HCT116 (cell line): ENCODE results near the gene SYNPO2L. TPM values are rescaled to one million over a fixed set of nuclear protein-coding genes. Genes with fewer than 3 reads are reported as not detected.

ENCODE experiments used
- ATAC-seq: fragments of 200-7000 bp; cut with Tn5 transposase; 2 replicates; pipeline ENCODE4 v1.9.1; 2020; ENCODE audit warnings: mild to moderate bottlenecking, moderate library complexity
- BruUV-seq: library from RNA; stranded (reverse); fragments of 400-500 nt; replicated peaks from 2 replicates; lab custom pipeline; 2021; lab: Mats Ljungman, UMichigan
- CTCF ChIA-PET: fragments of 300-600 bp; sonication (Branson Sonifier 250); formaldehyde crosslinking; loops from one replicate; lab custom pipeline; 2021; ENCODE audit warnings: antibody characterized with exemption; lab: Charles Lee
- POLR2A ChIA-PET: fragments of 300-600, 350-600 bp; sonication (Branson Sonifier 250); formaldehyde crosslinking; loops from one replicate; lab custom pipeline; 2021; ENCODE audit warnings: antibody characterized with exemption; lab: Charles Lee
- RAD21 ChIA-PET, 2 experiments: fragments of 300-600 bp; sonication (Branson Sonifier 250); formaldehyde crosslinking; loops; one replicate each; lab custom pipeline; 2023; ENCODE audit warnings: low total read pairs in 2 of 2; ENCODE audit not compliant: uncharacterized antibody in 2 of 2, unreplicated experiment in 2 of 2, low non-redundant PET in 1 of 2; lab: Charles Lee
- DNase-seq: peaks from one replicate; pipeline ENCODE4 v3.0.0-alpha.2; 2010; ENCODE audit warnings: low read depth, low spot score
- H2AFZ ChIP-seq: fragments of 200-600 bp; shearing (Covaris generic), sonication (generic); 2 replicates; pipeline ENCODE4 v1.6.1; 2017; ENCODE audit warnings: low read depth, mixed run types, mixed read lengths, antibody characterized with exemption, low read length; ENCODE audit not compliant: poor library complexity, severe bottlenecking
- H3K27ac ChIP-seq: 2 replicates; pipeline ENCODE4 v1.5.1; 2012; ENCODE audit warnings: low read depth, low read length
- H3K27me3 ChIP-seq: fragments of 200-600 bp; sonication (generic); 2 replicates; pipeline ENCODE4 v1.6.1; 2016; ENCODE audit warnings: mixed run types, low read length, mixed read lengths; ENCODE audit not compliant: insufficient read depth
- H3K36me3 ChIP-seq, 2 experiments: fragments of 200-500 bp in 1 of 2; fragments of 200-600 bp in 1 of 2; sonication (Bioruptor generic) in 1 of 2; sonication (generic) in 1 of 2; 2 replicates each; pipeline versions ENCODE4 v1.5.1 to v1.6.1; 2014 to 2016; ENCODE audit warnings: low read length in 2 of 2, inconsistent platforms in 1 of 2, mixed read lengths in 1 of 2, mixed run types in 1 of 2; ENCODE audit not compliant: insufficient read depth in 2 of 2, control insufficient read depth in 1 of 2
- H3K4me1 ChIP-seq, 2 experiments: fragments of 200-600 bp in 1 of 2; sonication (generic) in 1 of 2; 2 replicates each; pipeline versions ENCODE4 v1.5.1 to v1.6.1; 2012 to 2017; ENCODE audit warnings: low read length in 2 of 2, inconsistent platforms in 1 of 2, mild to moderate bottlenecking in 1 of 2, mixed read lengths in 1 of 2, mixed run types in 1 of 2, moderate library complexity in 1 of 2; ENCODE audit not compliant: insufficient read depth in 2 of 2, control insufficient read depth in 1 of 2
- H3K4me2 ChIP-seq: fragments of 200-600 bp; sonication (generic); 2 replicates; pipeline ENCODE4 v1.6.1; 2017; ENCODE audit warnings: mixed run types, low read length, mixed read lengths
- H3K4me3 ChIP-seq, 2 experiments: fragments of 200-600 bp in 1 of 2; sonication (generic) in 1 of 2; replicated peaks in 1 of 2; 2 replicates each; pipeline ENCODE4 v1.5.1; 2011 to 2016; ENCODE audit warnings: low read length in 2 of 2, control low read depth in 1 of 2, low read depth in 1 of 2, mild to moderate bottlenecking in 1 of 2, mixed read lengths in 1 of 2, mixed run types in 1 of 2
- H3K79me2 ChIP-seq: fragments of 200-600 bp; sonication (generic); 2 replicates; pipeline ENCODE4 v1.6.1; 2017; ENCODE audit warnings: mild to moderate bottlenecking, mixed run types, low read length, moderate library complexity, mixed read lengths; ENCODE audit not compliant: insufficient read depth
- H3K9ac ChIP-seq: fragments of 200-600 bp; sonication (generic); 2 replicates; pipeline ENCODE4 v1.6.1; 2016; ENCODE audit warnings: low read length, mixed read lengths
- H3K9me2 ChIP-seq: fragments of 200-600 bp; sonication (generic), shearing (Covaris generic); 2 replicates; pipeline ENCODE4 v1.6.1; 2017; ENCODE audit warnings: mixed run types, mild to moderate bottlenecking, moderate library complexity; ENCODE audit not compliant: insufficient read depth
- H3K9me3 ChIP-seq, 2 experiments: fragments of 200-500 bp in 1 of 2; fragments of 200-600 bp in 1 of 2; sonication (Bioruptor generic) in 1 of 2; sonication (generic) in 1 of 2; 2 replicates each; pipeline ENCODE4 v1.6.1; 2014 to 2017; ENCODE audit warnings: low read length in 2 of 2, mixed read lengths in 2 of 2, inconsistent platforms in 1 of 2, low read depth in 1 of 2, mild to moderate bottlenecking in 1 of 2, mixed run types in 1 of 2, moderate library complexity in 1 of 2; ENCODE audit not compliant: control insufficient read depth in 1 of 2, insufficient read depth in 1 of 2
- H4K20me1 ChIP-seq: fragments of 200-600 bp; sonication (generic), shearing (Covaris generic); 2 replicates; pipeline ENCODE4 v1.6.1; 2017; ENCODE audit warnings: mixed run types, mild to moderate bottlenecking, moderate library complexity; ENCODE audit not compliant: insufficient read depth
- CBX3 ChIP-seq: IDR thresholded peaks from 2 replicates; pipeline ENCODE4 v1.6.1; 2012; ENCODE audit warnings: low read depth
- CEBPB ChIP-seq: IDR thresholded peaks from 2 replicates; pipeline ENCODE4 v1.6.1; 2012; ENCODE audit warnings: low read depth
- EGR1 ChIP-seq: IDR thresholded peaks from 2 replicates; pipeline ENCODE4 v1.6.1; 2012; ENCODE audit warnings: low read depth
- ELF1 ChIP-seq: IDR thresholded peaks from 2 replicates; pipeline ENCODE4 v1.6.1; 2012; ENCODE audit warnings: low read depth, borderline replicate concordance
- FOSL1 ChIP-seq: IDR thresholded peaks from 2 replicates; pipeline ENCODE4 v1.6.1; 2012; ENCODE audit warnings: low read depth
- JUND ChIP-seq: IDR thresholded peaks from 2 replicates; pipeline ENCODE4 v1.6.1; 2012
- MAX ChIP-seq: IDR thresholded peaks from 2 replicates; pipeline ENCODE4 v1.6.1; 2012
- POLR2AphosphoS5 ChIP-seq: IDR thresholded peaks from 2 replicates; pipeline ENCODE4 v1.6.1; 2011; ENCODE audit warnings: mild to moderate bottlenecking, low read depth, low read length, moderate library complexity
- RAD21 ChIP-seq: IDR thresholded peaks from 2 replicates; pipeline ENCODE4 v1.6.1; 2012; ENCODE audit warnings: low read depth, mild to moderate bottlenecking
- REST ChIP-seq: IDR thresholded peaks from 2 replicates; pipeline ENCODE4 v1.6.1; 2012; ENCODE audit warnings: low read depth
- SP1 ChIP-seq: IDR thresholded peaks from 2 replicates; pipeline ENCODE4 v1.6.1; 2012; ENCODE audit warnings: low read depth
- SRF ChIP-seq: IDR thresholded peaks from 2 replicates; pipeline ENCODE4 v1.6.1; 2012; ENCODE audit warnings: low read depth
- TCF7L2 ChIP-seq: IDR thresholded peaks from 2 replicates; pipeline ENCODE4 v1.7.0; 2011; ENCODE audit warnings: borderline replicate concordance, inconsistent platforms; ENCODE audit not compliant: insufficient read depth, insufficient read length; ENCODE audit errors: extremely low read depth
- YY1 ChIP-seq: IDR thresholded peaks from 2 replicates; pipeline ENCODE4 v1.6.1; 2011; ENCODE audit warnings: low read length, low read depth, moderate library complexity, mild to moderate bottlenecking; ENCODE audit not compliant: insufficient replicate concordance; ENCODE audit errors: extremely low read depth
- ZBTB33 ChIP-seq: IDR thresholded peaks from 2 replicates; pipeline ENCODE4 v1.6.1; 2011; ENCODE audit warnings: mild to moderate bottlenecking, low read length, moderate library complexity; ENCODE audit not compliant: insufficient replicate concordance; ENCODE audit errors: extremely low read depth
- ZNF274 ChIP-seq: fragments of 200-500 bp; sonication (Bioruptor generic); IDR thresholded peaks from 2 replicates; pipeline ENCODE4 v1.6.1; 2014; ENCODE audit warnings: mild to moderate bottlenecking, low read depth, low read length, inconsistent platforms
- intact Hi-C: fragments of 100-400 bp; cut with micrococcal nuclease; formaldehyde crosslinking; loops from 2 replicates; pipeline ENCODE4 v1.10.0; 2022
- total RNA-seq: library from RNA; stranded (reverse); gene quantifications from one replicate; pipeline ENCODE4 v1.2.1, GENCODE V29; 2021; ENCODE audit not compliant: unreplicated experiment

Gene SYNPO2L
- total RNA-seq, 1 experiment from 2014 or later: 0.10 TPM

- TF ChIP-seq MAX: no peak
- TF ChIP-seq RAD21: no peak
- no peak for TF ChIP-seq CBX3
- TF ChIP-seq JUND: no peak
- no peak for TF ChIP-seq YY1
- TF ChIP-seq ZNF274: no peak
- no peak for TF ChIP-seq ELF1
- TF ChIP-seq ZBTB33: no peak
- TF ChIP-seq EGR1: no peak
- no peak for TF ChIP-seq CEBPB
- no peak for TF ChIP-seq FOSL1
- no peak for TF ChIP-seq SRF
- TF ChIP-seq, all 23 proteins: peak for 0
Measured at GRCh38 chr10:73609116-73609515, 46.7 kb downstream of the SYNPO2L start (continued).

- Histone ChIP-seq H3K9me3 (no peaks in the 10 kb centered on the region), H3K4me3 (no peak overlapping the region), H3K4me1 (peaks cover 11 to 13% of the 10 kb centered on the region in 2 experiments), H3K9me2 (no peaks in the 10 kb centered on the region), H3K9ac (0 out of 2 replicates have a peak overlapping the region, but pooled peaks have one; percentile 7), H3K4me2 (peak overlapping the region; percentile 42), H3K36me3 (no peaks in the 10 kb centered on the region), H3K27ac (no peak overlapping the region)
- POLR2A ChIA-PET: interaction anchor here (1.5 kb wide), 1 partner anchor 24 kb away, joined by 10 read pairs; no protein-coding TSS in a partner anchor
- no peak for DNase-seq
- TF ChIP-seq CBX3: peak; percentile 76
- no peak for TF ChIP-seq REST
- TF ChIP-seq SP1: peak; percentile 71
- TF ChIP-seq TCF7L2: no peak
- TF ChIP-seq POLR2AphosphoS5: peak; percentile 24; the same call in 1 of the 2 replicates
- peak; percentile 69 for TF ChIP-seq JUND
- peak; percentile 43; the same call in 1 of the 2 replicates for TF ChIP-seq MAX
- TF ChIP-seq, all 23 proteins: peak for 5
- Histone ChIP-seq H2AFZ (no peak overlapping the region), H3K79me2 (no peaks in the 10 kb centered on the region; the same call in 1 of the 2 replicates), H3K27me3 (no peaks in the 10 kb centered on the region), H4K20me1 (no peaks in the 10 kb centered on the region)
- ChIA-PET CTCF (interaction anchor here (1.2 to 1.7 kb wide), 2 partner anchors 11 to 24 kb away, joined by 3 to 6 read pairs; partner anchors contain the start of gene USP54), RAD21 (no interaction called here)
- no TSS peak for BruUV-seq
- peak; percentile 80 for ATAC-seq
- intact Hi-C loops: no loop called here
Measured at GRCh38 chr10:73601486-73601921, 54.3 kb downstream of the SYNPO2L start.
